Liver (tissue), 9 donors: ENCODE results near the gene POPDC3. TPM values are rescaled to one million over a fixed set of nuclear protein-coding genes. Genes with fewer than 3 reads are reported as not detected.

ENCODE experiments used
- DNase-seq: peaks from one replicate; pipeline ENCODE4 v3.0.0-alpha.2; 2017; ENCODE audit warnings: low spot score
- H3K27ac ChIP-seq, 2 donors: one replicate each; pipeline ENCODE4 v1.7.0; 2013; ENCODE audit warnings: inconsistent platforms in 2 of 2, low read length in 2 of 2, control low read depth in 1 of 2, low read depth in 1 of 2, mild to moderate bottlenecking in 1 of 2
- H3K27me3 ChIP-seq, 4 donors: one replicate each; pipeline versions ENCODE4 v1.6.1 to v1.7.0; 2013; ENCODE audit warnings: low read length in 3 of 4, inconsistent platforms in 1 of 4, mild to moderate bottlenecking in 1 of 4, moderate library complexity in 1 of 4; ENCODE audit not compliant: control insufficient read depth in 4 of 4, insufficient read depth in 4 of 4
- H3K36me3 ChIP-seq, 4 donors: one replicate each; pipeline versions ENCODE4 v1.6.1 to v1.7.0; 2013; ENCODE audit warnings: low read length in 3 of 4, mild to moderate bottlenecking in 3 of 4, low read depth in 1 of 4, moderate library complexity in 1 of 4; ENCODE audit not compliant: control insufficient read depth in 4 of 4, insufficient read depth in 3 of 4
- H3K4me1 ChIP-seq, 4 donors: one replicate each; pipeline versions ENCODE4 v1.6.1 to v1.7.0; 2013; ENCODE audit warnings: low read length in 3 of 4, mild to moderate bottlenecking in 3 of 4, moderate library complexity in 1 of 4; ENCODE audit not compliant: control insufficient read depth in 4 of 4, insufficient read depth in 4 of 4
- H3K4me3 ChIP-seq, 3 donors: one replicate each; pipeline versions ENCODE4 v1.6.1 to v1.7.0; 2013; ENCODE audit warnings: low read length in 3 of 3, control low read depth in 1 of 3, low read depth in 1 of 3, mild to moderate bottlenecking in 1 of 3
- H3K9ac ChIP-seq, 2 donors: one replicate each; pipeline ENCODE4 v1.7.0; 2013; ENCODE audit warnings: low read length in 2 of 2, mild to moderate bottlenecking in 2 of 2, moderate library complexity in 2 of 2, control low read depth in 1 of 2, low read depth in 1 of 2
- H3K9me3 ChIP-seq, 4 donors: one replicate each; pipeline versions ENCODE4 v1.6.1 to v1.7.0; 2013; ENCODE audit warnings: low read length in 3 of 4; ENCODE audit not compliant: control insufficient read depth in 4 of 4
- EGR1 ChIP-seq, 2 donors: IDR thresholded peaks; 2 replicates each; pipeline ENCODE4 v1.6.1; 2016 to 2018; ENCODE audit warnings: antibody characterized with exemption in 2 of 2, low read depth in 2 of 2
- FOXA1 ChIP-seq: IDR thresholded peaks from 2 replicates; pipeline ENCODE4 v1.6.1; 2016; ENCODE audit warnings: antibody characterized with exemption
- FOXA2 ChIP-seq: IDR thresholded peaks from 2 replicates; pipeline ENCODE4 v1.6.1; 2016; ENCODE audit warnings: antibody characterized with exemption
- GABPA ChIP-seq, 2 donors: IDR thresholded peaks in 1 of 2; conservative IDR thresholded peaks in 1 of 2; 2 replicates each; pipeline ENCODE4 v1.6.1; 2016; ENCODE audit warnings: antibody characterized with exemption in 2 of 2, mild to moderate bottlenecking in 1 of 2, moderate library complexity in 1 of 2
- HNF4A ChIP-seq, 2 donors: conservative IDR thresholded peaks; 2 replicates each; pipeline ENCODE4 v1.6.1; 2016; ENCODE audit warnings: antibody characterized with exemption in 2 of 2, mild to moderate bottlenecking in 2 of 2
- HNF4G ChIP-seq: IDR thresholded peaks from 2 replicates; pipeline ENCODE4 v1.6.1; 2016; ENCODE audit warnings: antibody characterized with exemption
- JUND ChIP-seq, 2 donors: IDR thresholded peaks; 2 replicates each; pipeline ENCODE4 v1.6.1; 2016; ENCODE audit warnings: antibody characterized with exemption in 2 of 2
- NR2F2 ChIP-seq: IDR thresholded peaks from 2 replicates; pipeline ENCODE4 v1.6.1; 2016; ENCODE audit warnings: antibody characterized with exemption
- RAD21 ChIP-seq, 2 donors: IDR thresholded peaks; 2 replicates each; pipeline ENCODE4 v1.6.1; 2016; ENCODE audit warnings: antibody characterized with exemption in 2 of 2, mild to moderate bottlenecking in 2 of 2
- RXRA ChIP-seq, 2 donors: IDR thresholded peaks; 2 replicates each; pipeline ENCODE4 v1.6.1; 2017 to 2018; ENCODE audit warnings: antibody characterized with exemption in 2 of 2, mild to moderate bottlenecking in 1 of 2
- SP1 ChIP-seq: IDR thresholded peaks from 2 replicates; pipeline ENCODE4 v1.6.1; 2018; ENCODE audit warnings: antibody characterized with exemption, mild to moderate bottlenecking
- TAF1 ChIP-seq: conservative IDR thresholded peaks from 2 replicates; pipeline ENCODE4 v1.6.1; 2016; ENCODE audit warnings: antibody characterized with exemption, mild to moderate bottlenecking
- YY1 ChIP-seq: IDR thresholded peaks from 2 replicates; pipeline ENCODE4 v1.6.1; 2016; ENCODE audit warnings: antibody characterized with exemption, mild to moderate bottlenecking
- WGBS: extraction: QIAGEN DNeasy Blood & Tissue Kit; methylation state at CpG from one replicate; pipeline ENCODE4 v1.1.7; 2013; 5-methylcytosine and 5-hydroxymethylcytosine counted together
- polyA plus RNA-seq, 2 donors: library from polyadenylated mRNA; stranded (reverse) in 1 of 2; unstranded in 1 of 2; fragments of 200-250 nt in 1 of 2; fragments of >200 nt in 1 of 2; fragmentation: Nextera tagmentation in 1 of 2; extraction: Ambion mirVana in 1 of 2; gene quantifications; one replicate each; pipeline versions ENCODE4 v1.2.1 to v1.2.3, GENCODE V29; 2013 to 2015
- total RNA-seq, 2 donors: library from RNA; depleted of rRNA; stranded (reverse); fragments of >200 nt; gene quantifications; one replicate each; pipeline ENCODE4 v1.2.3, GENCODE V29; 2014
- TF ChIP-seq, protein P1 (sequence below): IDR thresholded peaks from 2 replicates; pipeline ENCODE4 v1.6.1; 2016; ENCODE audit warnings: antibody characterized with exemption
- TF ChIP-seq, protein P2 (sequence below): fragments of 150-350 bp; IDR thresholded peaks from 2 replicates; pipeline ENCODE4 v1.5.1; 2017; ENCODE audit warnings: improper control_type of control experiment, low read depth, low read length; ENCODE audit not compliant: missing input control
- TF ChIP-seq, protein P3 (sequence below): IDR thresholded peaks from 2 replicates; pipeline ENCODE4 v1.6.1; 2016; ENCODE audit warnings: antibody characterized with exemption
- TF ChIP-seq, protein P4 (sequence below): IDR thresholded peaks from 2 replicates; pipeline ENCODE4 v1.6.1; 2016; ENCODE audit warnings: antibody characterized with exemption
- TF ChIP-seq, protein P5 (sequence below): IDR thresholded peaks from 2 replicates; pipeline ENCODE4 v1.6.1; 2016; ENCODE audit warnings: antibody characterized with exemption, mild to moderate bottlenecking
- donor health status: healthy.
- donor health status: healthy.
- donor health status: healthy.
- donor health status: healthy.
- donor health status: healthy.

The POPDC3 gene
- total and polyA plus RNA-seq, 4 donors: not detected

DNA sequence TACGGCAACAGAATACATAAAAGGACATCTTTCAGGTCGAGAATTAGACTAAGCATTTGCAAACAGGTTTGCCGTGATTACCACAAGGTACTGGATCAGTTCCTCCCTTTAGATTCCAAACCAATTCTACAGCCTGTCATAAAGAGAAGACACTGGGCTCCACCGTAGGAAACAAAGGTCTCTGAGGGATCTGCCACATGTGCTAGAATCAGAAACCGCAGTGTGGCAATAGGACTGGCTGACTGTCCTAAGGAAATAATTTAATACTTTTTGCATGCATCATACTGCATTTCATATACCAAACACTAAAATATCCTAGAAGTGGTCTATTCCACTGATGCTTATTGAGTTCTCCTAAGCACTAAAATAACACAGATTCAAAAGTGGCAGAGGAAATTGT, 59.2 kb downstream of the POPDC3 start:
- no peak for DNase-seq
- no peaks in the 10 kb centered on the region for H3K4me1 ChIP-seq
- H3K4me3 ChIP-seq: no peak overlapping the region
- TF ChIP-seq, protein P1, sequence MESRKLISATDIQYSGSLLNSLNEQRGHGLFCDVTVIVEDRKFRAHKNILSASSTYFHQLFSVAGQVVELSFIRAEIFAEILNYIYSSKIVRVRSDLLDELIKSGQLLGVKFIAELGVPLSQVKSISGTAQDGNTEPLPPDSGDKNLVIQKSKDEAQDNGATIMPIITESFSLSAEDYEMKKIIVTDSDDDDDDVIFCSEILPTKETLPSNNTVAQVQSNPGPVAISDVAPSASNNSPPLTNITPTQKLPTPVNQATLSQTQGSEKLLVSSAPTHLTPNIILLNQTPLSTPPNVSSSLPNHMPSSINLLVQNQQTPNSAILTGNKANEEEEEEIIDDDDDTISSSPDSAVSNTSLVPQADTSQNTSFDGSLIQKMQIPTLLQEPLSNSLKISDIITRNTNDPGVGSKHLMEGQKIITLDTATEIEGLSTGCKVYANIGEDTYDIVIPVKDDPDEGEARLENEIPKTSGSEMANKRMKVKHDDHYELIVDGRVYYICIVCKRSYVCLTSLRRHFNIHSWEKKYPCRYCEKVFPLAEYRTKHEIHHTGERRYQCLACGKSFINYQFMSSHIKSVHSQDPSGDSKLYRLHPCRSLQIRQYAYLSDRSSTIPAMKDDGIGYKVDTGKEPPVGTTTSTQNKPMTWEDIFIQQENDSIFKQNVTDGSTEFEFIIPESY: no peak
- TF ChIP-seq FOXA2: no peak
- no peak for TF ChIP-seq RXRA (IDR thresholded peaks at IDR 0.05)
- TF ChIP-seq EGR1 (IDR thresholded peaks at IDR 0.05; ENCODE audit: low read depth in 2 of 2): no peak
- TF ChIP-seq NR2F2: no peak
- TF ChIP-seq YY1: no peak
- TF ChIP-seq FOXA1: no peak
- no peak for TF ChIP-seq HNF4A (conservative IDR thresholded peaks at IDR 0.05)
- TF ChIP-seq, protein P2, sequence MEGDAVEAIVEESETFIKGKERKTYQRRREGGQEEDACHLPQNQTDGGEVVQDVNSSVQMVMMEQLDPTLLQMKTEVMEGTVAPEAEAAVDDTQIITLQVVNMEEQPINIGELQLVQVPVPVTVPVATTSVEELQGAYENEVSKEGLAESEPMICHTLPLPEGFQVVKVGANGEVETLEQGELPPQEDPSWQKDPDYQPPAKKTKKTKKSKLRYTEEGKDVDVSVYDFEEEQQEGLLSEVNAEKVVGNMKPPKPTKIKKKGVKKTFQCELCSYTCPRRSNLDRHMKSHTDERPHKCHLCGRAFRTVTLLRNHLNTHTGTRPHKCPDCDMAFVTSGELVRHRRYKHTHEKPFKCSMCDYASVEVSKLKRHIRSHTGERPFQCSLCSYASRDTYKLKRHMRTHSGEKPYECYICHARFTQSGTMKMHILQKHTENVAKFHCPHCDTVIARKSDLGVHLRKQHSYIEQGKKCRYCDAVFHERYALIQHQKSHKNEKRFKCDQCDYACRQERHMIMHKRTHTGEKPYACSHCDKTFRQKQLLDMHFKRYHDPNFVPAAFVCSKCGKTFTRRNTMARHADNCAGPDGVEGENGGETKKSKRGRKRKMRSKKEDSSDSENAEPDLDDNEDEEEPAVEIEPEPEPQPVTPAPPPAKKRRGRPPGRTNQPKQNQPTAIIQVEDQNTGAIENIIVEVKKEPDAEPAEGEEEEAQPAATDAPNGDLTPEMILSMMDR: no peak
- no peak for TF ChIP-seq RAD21 (IDR thresholded peaks at IDR 0.05)
- no peak for TF ChIP-seq SP1
- TF ChIP-seq HNF4G: no peak
- no peak for TF ChIP-seq JUND (IDR thresholded peaks at IDR 0.05)
- TF ChIP-seq, protein P3, sequence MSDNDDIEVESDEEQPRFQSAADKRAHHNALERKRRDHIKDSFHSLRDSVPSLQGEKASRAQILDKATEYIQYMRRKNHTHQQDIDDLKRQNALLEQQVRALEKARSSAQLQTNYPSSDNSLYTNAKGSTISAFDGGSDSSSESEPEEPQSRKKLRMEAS: no peak
- no peak for TF ChIP-seq TAF1
- TF ChIP-seq, protein P4, sequence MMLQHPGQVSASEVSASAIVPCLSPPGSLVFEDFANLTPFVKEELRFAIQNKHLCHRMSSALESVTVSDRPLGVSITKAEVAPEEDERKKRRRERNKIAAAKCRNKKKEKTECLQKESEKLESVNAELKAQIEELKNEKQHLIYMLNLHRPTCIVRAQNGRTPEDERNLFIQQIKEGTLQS: no peak
- TF ChIP-seq, protein P5, sequence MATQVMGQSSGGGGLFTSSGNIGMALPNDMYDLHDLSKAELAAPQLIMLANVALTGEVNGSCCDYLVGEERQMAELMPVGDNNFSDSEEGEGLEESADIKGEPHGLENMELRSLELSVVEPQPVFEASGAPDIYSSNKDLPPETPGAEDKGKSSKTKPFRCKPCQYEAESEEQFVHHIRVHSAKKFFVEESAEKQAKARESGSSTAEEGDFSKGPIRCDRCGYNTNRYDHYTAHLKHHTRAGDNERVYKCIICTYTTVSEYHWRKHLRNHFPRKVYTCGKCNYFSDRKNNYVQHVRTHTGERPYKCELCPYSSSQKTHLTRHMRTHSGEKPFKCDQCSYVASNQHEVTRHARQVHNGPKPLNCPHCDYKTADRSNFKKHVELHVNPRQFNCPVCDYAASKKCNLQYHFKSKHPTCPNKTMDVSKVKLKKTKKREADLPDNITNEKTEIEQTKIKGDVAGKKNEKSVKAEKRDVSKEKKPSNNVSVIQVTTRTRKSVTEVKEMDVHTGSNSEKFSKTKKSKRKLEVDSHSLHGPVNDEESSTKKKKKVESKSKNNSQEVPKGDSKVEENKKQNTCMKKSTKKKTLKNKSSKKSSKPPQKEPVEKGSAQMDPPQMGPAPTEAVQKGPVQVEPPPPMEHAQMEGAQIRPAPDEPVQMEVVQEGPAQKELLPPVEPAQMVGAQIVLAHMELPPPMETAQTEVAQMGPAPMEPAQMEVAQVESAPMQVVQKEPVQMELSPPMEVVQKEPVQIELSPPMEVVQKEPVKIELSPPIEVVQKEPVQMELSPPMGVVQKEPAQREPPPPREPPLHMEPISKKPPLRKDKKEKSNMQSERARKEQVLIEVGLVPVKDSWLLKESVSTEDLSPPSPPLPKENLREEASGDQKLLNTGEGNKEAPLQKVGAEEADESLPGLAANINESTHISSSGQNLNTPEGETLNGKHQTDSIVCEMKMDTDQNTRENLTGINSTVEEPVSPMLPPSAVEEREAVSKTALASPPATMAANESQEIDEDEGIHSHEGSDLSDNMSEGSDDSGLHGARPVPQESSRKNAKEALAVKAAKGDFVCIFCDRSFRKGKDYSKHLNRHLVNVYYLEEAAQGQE: no peak
- no peak for TF ChIP-seq GABPA (IDR thresholded peaks at IDR 0.05 in 1 of 2, conservative IDR thresholded peaks at IDR 0.05 in 1 of 2)
- no peak overlapping the region for H3K27ac ChIP-seq
- WGBS: 81% methylated on average over 5 of the region's 5 CpGs
- H3K9me3 ChIP-seq: no peaks in the 10 kb centered on the region
- no peaks in the 10 kb centered on the region for H3K27me3 ChIP-seq
- H3K36me3 ChIP-seq: no peaks in the 10 kb centered on the region
- H3K9ac ChIP-seq: no peak overlapping the region
